H1 (cell line): ENCODE data around the gene PDCL3. TPM values are rescaled to one million over a fixed set of nuclear protein-coding genes. Genes with fewer than 3 reads are reported as not detected.

Source experiments
- CHD7 ChIP-seq: fragments of 300-600 bp; sonication (generic); IDR thresholded peaks from 2 replicates; pipeline ENCODE4 v1.7.1; 2012; ENCODE audit warnings: low read length, moderate library complexity, mild to moderate bottlenecking, inconsistent platforms; ENCODE audit not compliant: insufficient replicate concordance
- YY1 ChIP-seq: IDR thresholded peaks from 2 replicates; pipeline ENCODE4 v1.6.1; 2011; ENCODE audit warnings: low read depth, mild to moderate bottlenecking, low read length
- polyA plus RNA-seq, 7 experiments: library from polyadenylated mRNA; depleted of rRNA in 3 of 7; stranded (reverse) in 5 of 7; unstranded in 2 of 7; fragments of >200 nt in 5 of 7; fragments of 200-250 nt in 2 of 7; gene quantifications; 1 replicate in 5 of 7; 2 replicates in 1 of 7; 4 replicates in 1 of 7; pipeline versions ENCODE4 v1.2.1 to v1.2.3, GENCODE V29; 2011 to 2013; ENCODE audit warnings: missing spikeins in 2 of 7, mixed read lengths in 2 of 7
- total RNA-seq: library from RNA; stranded (reverse); fragmentation: NEBNext Ultra II Directional; extraction: Animal tissue kit (Norgen Biotek cat#: 25700); gene quantifications from 2 replicates; pipeline ENCODE4 v1.2.1, GENCODE V29; 2021

PDCL3 gene
- total and polyA plus RNA-seq, 2 of the 8 experiments (the other 6 are each of a cell fraction or from before 2014, with no cell fraction given): 19.8 to 29.4 TPM

- TF ChIP-seq CHD7: no peak
- no peak for TF ChIP-seq YY1
Observed at GRCh38 chr2:100539221-100539620, 23.6 kb upstream of the PDCL3 start (continued).
